Stimulated activated CD8-positive, alpha-beta memory T cell treated with anti-CD3 and anti-CD28 coated beads, Interleukin-4, amount 100 ng/mL, for 48 hours (primary cell): ENCODE results near the gene ADORA2B.

Experiments used
- DNase-seq: peaks from one replicate; pipeline ENCODE4 v3.0.0-alpha.2; 2020

ADORA2B gene

GRCh38 chr17:15998031-15998562 is 53.2 kb downstream of the ADORA2B start:
- no peak for DNase-seq

DNA sequence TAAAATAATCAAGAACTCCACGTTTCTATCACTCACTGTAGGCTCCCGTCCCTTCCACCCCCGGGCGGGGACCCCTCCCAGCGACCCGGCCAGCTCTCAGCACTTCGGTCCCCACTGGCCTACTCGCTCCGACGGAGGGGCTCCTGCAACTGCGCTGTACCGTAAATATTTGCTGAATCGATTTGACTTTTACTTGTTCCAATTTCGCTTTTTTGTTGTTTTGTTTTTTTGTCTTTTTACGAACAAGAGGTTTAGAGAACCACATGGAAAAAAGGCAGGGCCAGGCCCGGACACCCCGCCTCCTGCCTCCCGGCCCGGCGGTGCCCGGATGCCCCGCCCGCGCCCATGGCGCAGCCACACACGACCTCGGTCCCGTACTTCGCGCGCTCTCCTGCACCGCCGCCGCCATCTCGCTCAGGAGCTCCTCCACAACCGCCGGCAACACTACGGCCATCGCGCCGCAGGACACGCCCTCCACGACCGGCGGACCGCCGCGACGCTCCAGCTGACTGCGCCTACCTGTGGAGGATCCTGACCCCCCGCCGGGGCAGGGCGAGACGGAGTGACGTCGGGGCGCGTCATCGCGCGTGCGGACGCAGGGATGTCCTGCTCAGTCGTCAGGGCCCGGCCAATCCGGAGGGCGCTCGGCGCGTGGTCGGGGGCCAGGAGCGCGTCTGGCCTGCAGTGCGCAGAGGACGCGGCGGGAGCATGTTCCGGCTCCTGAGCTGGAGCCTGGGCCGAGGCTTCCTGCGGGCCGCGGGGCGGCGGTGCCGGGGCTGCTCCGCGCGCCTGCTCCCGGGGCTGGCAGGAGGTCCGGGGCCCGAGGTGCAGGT is 54.4 kb downstream of the ADORA2B start, which contains the start of the genes TTC19 and ZSWIM7:
TSS of gene TTC19 (plus strand) at position 684 of the 833 bp plus-strand sequence. CDS start at position 709, 25 bp downstream.
TSS of gene ZSWIM7 (minus strand) at position 564 of the 833 bp plus-strand sequence. CDS start at position 454, 110 bp downstream.
- peak; percentile 98 for DNase-seq

DNA sequence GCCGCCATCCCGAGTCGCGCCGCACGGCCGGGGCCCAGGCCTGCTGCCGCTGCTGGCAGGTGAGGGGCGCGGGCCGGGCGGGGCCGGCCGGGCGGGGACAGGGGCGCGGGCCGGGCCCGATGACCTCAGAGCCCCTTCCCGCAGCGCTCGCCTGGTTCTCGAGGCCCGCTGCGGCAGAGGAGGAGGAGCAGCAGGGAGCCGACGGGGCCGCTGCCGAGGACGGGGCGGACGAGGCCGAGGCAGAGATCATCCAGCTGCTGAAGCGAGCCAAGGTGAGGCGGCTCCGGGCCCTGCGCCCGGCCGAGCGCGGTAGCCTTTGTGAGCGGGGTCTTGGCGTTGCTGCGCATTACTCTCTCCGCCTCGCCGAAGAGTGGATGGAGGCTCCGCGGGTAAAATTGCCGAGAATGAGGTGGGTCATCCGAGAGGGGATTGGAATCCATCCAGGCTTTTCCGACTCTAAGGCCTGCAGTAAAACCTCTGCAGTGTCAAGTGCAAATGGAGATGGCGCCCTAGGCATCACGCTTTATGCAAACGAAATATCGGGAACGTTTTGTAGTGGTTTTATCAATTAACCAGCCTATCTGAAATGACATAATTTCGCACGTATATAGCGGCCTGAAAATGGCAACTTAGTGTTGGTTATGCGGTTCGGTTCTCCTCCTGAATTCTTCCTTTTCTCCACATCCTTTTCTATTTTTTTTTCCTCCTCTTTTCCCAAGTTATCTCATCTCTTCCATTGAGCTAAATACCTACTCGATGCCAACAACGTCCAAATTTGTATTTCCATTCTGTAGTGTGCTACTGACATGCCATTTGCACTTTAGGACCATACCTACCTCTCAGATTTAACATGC is 55.3 kb downstream of the ADORA2B start:
- no peak for DNase-seq

GRCh38 chr17:16001226-16001897 is 56.4 kb downstream of the ADORA2B start:
- DNase-seq, result no peak

GRCh38 chr17:16002708-16003260 is 57.9 kb downstream of the ADORA2B start:
- no peak for DNase-seq

- DNase-seq, result no peak
Measured at GRCh38 chr17:16003841-16004240, 58.9 kb downstream of the ADORA2B start.

DNA sequence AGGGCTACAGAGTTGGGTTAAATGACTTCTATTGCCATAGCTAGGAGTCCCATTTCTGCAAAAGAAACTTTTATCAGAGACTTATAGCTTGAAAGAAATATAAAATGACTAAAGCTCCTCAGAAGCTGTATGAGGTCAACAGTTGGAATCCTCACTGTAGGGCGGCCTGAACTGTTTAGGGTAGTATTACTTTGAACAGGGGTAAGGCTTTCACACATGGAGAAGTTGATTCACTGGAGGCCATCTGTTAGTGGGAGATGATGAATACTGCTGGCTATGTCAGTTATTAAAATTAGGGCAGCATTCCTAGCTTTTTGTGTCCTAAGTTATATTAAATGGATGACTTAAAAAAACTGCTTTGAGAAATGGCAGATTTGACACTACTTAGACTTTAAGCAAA is 60.7 kb downstream of the ADORA2B start:
- DNase-seq, result no peak

- no peak for DNase-seq
Measured at GRCh38 chr17:16007439-16007838, 62.5 kb downstream of the ADORA2B start.

DNA sequence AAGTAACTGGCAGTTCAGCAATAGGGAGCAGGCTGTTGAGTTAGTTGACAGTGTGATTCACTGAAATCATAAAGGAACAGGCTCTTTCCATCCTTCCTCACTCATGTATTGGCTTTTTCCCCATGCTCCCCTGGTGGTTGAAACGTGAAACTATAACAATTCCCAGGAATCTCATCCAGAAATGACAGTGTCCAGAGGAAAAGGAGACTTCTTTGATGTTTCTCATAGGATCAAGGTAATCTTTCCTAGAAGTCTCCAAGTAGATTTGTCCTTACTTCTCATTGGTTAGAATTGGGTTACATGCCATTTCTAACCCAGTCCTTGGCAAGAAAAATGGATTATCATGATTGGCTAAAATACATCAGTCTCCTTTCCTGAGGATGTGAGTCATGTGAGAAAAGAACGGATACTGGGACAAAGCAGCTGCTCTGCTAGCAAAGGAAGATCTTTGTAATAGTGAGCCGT is 69.0 kb downstream of the ADORA2B start:
- no peak for DNase-seq

DNA sequence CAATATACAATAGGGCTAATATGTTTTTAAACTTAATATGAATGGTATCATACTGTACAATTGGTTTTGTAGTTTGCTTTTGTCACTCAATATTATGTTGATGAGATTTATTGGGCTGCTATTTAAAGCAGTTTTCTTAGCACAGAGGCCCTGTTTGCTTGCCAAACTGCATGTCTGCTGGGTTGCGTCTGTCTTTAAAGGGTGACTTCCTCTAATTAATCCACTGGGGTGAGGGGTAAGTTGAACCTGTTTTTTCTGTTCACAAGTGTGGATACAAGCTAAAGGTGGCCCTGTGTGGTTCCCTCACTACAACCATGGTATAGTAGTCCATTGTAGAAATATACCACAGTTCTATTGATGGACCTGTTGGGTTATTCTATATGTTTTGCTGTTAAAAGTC is 74.4 kb downstream of the ADORA2B start:
- no peak for DNase-seq

GRCh38 chr17:16023881-16024280 is 79.0 kb downstream of the ADORA2B start:
- no peak for DNase-seq

- DNase-seq, result no peak
Measured at GRCh38 chr17:16025202-16025601, 80.3 kb downstream of the ADORA2B start.
